ENCODE data around the gene ODAD3.

GRCh38 chr19:11401808-11402543 lies 32.9 kb downstream of the ODAD3 start:
- TF ChIP-seq CTCF (IDR thresholded peaks at IDR 0.05 in 4 of 5, conservative IDR thresholded peaks at IDR 0.05 in 1 of 5) (no peak), POLR2A (IDR thresholded peaks at IDR 0.05) (no peak)

Measured in gastrocnemius medialis (tissue), 4 donors.